Measurements from ENCODE around the gene SPATC1L. TPM values are rescaled to one million over a fixed set of nuclear protein-coding genes. Genes with fewer than 3 reads are reported as not detected.

SPATC1L gene
- polyA plus RNA-seq, 1 donor from 2014 or later, result 20.6 TPM

GRCh38 chr21:46168659-46169386 is 15.4 kb downstream of the SPATC1L start:
- H3K9ac ChIP-seq (ENCODE audit: low read length), result no peak overlapping the region
- no peaks in the 10 kb centered on the region for H3K9me2 ChIP-seq (ENCODE audit: insufficient read depth, low read length)
- no peaks in the 10 kb centered on the region for H3F3A ChIP-seq (ENCODE audit: insufficient read depth, low read length, poor library complexity, severe bottlenecking)
- peaks cover 3% of the 10 kb centered on the region for H3K36me3 ChIP-seq (ENCODE audit: insufficient read depth, low read length)
- no peak overlapping the region for H3K4me2 ChIP-seq (ENCODE audit: low read length)
- H3K27ac ChIP-seq (ENCODE audit: low read length), result no peak overlapping the region
- H3K27me3 ChIP-seq (ENCODE audit: insufficient read depth, low read depth, low read length), result no peaks in the 10 kb centered on the region
- H3K79me2 ChIP-seq (replicated peaks; ENCODE audit: insufficient read depth, low read length), result no peaks in the 10 kb centered on the region
- H4K20me1 ChIP-seq (ENCODE audit: insufficient read depth), result no peaks in the 10 kb centered on the region
- peaks cover 4% of the 10 kb centered on the region for H3K9me3 ChIP-seq (ENCODE audit: low read length)
- no peak for TF ChIP-seq MXI1 (conservative IDR thresholded peaks at IDR 0.05; ENCODE audit: poor library complexity, severe bottlenecking)
- TF ChIP-seq POLR2AphosphoS5 (IDR thresholded peaks at IDR 0.05), result peak; percentile 17
- no peak for TF ChIP-seq SMC3 (conservative IDR thresholded peaks at IDR 0.05; ENCODE audit: poor library complexity)
- TF ChIP-seq EP300 (conservative IDR thresholded peaks at IDR 0.05; ENCODE audit: poor library complexity, severe bottlenecking), result no peak
- TF ChIP-seq RAD21 (conservative IDR thresholded peaks at IDR 0.05), result no peak
- TF ChIP-seq EZH2 (IDR thresholded peaks at IDR 0.05; ENCODE audit: borderline replicate concordance, insufficient read depth, low read length, poor library complexity, severe bottlenecking), result no peak
- no peak for TF ChIP-seq REST (IDR thresholded peaks at IDR 0.05; ENCODE audit: borderline replicate concordance)
- TF ChIP-seq TAF1 (IDR thresholded peaks at IDR 0.05; ENCODE audit: low read depth), result no peak
- H3K4me3 ChIP-seq (ENCODE audit: low read length), result no peak overlapping the region
- H2AFZ ChIP-seq (ENCODE audit: low read depth, low read length), result no peak overlapping the region

GRCh38 chr21:46168238-46168637 is 16.0 kb downstream of the SPATC1L start:
- Histone ChIP-seq H3K27me3 (ENCODE audit: insufficient read depth, low read depth, low read length) (no peaks in the 10 kb centered on the region), H3K4me3 (ENCODE audit: low read length) (no peak overlapping the region), H3F3A (ENCODE audit: insufficient read depth, low read length, poor library complexity, severe bottlenecking) (no peaks in the 10 kb centered on the region), H3K9ac (ENCODE audit: low read length) (no peak overlapping the region), H3K79me2 (replicated peaks; ENCODE audit: insufficient read depth, low read length) (no peaks in the 10 kb centered on the region), H3K9me3 (ENCODE audit: low read length) (peaks cover 4% of the 10 kb centered on the region), H3K27ac (ENCODE audit: low read length) (no peak overlapping the region), H4K20me1 (ENCODE audit: insufficient read depth) (no peaks in the 10 kb centered on the region), H3K9me2 (ENCODE audit: insufficient read depth, low read length) (no peaks in the 10 kb centered on the region), H3K4me2 (ENCODE audit: low read length) (no peak overlapping the region), H2AFZ (ENCODE audit: low read depth, low read length) (no peak overlapping the region), H3K36me3 (ENCODE audit: insufficient read depth, low read length) (peaks cover 3% of the 10 kb centered on the region)
- no peak for TF ChIP-seq RAD21 (conservative IDR thresholded peaks at IDR 0.05)
- no peak for TF ChIP-seq SMC3 (conservative IDR thresholded peaks at IDR 0.05; ENCODE audit: poor library complexity)
- no peak for TF ChIP-seq POLR2AphosphoS5 (IDR thresholded peaks at IDR 0.05)
- TF ChIP-seq TAF1 (IDR thresholded peaks at IDR 0.05; ENCODE audit: low read depth), result no peak
- TF ChIP-seq CTCF (IDR thresholded peaks at IDR 0.05; ENCODE audit: poor library complexity, severe bottlenecking), result no peak
- TF ChIP-seq MXI1 (conservative IDR thresholded peaks at IDR 0.05; ENCODE audit: poor library complexity, severe bottlenecking), result no peak
- TF ChIP-seq EZH2 (IDR thresholded peaks at IDR 0.05; ENCODE audit: borderline replicate concordance, insufficient read depth, low read length, poor library complexity, severe bottlenecking), result no peak
- TF ChIP-seq REST (IDR thresholded peaks at IDR 0.05; ENCODE audit: borderline replicate concordance), result no peak
- TF ChIP-seq EP300 (conservative IDR thresholded peaks at IDR 0.05; ENCODE audit: poor library complexity, severe bottlenecking), result no peak
